ENCODE data around the gene ZNF142. TPM values are rescaled to one million over a fixed set of nuclear protein-coding genes. Genes with fewer than 3 reads are reported as not detected.

Gene ZNF142
- total RNA-seq, 1 experiment from 2014 or later: 29.2 TPM

DNA sequence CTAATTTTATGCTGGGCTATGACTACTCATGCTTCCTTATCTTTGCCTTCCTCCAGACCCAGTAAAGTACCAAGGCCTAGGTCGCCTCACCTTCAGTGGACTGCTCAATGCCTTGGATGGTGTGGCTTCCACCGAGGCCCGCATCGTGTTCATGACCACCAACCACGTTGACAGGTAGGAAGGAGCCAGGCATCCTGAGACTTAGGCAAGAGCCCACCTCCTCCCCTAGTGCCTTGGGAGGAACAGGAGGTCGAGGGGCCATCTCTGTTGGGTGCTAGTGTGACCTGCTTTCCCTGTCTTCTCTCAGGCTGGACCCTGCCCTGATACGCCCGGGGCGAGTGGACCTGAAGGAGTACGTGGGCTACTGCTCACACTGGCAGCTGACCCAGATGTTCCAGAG, 3.4 kb upstream of the ZNF142 start (continued):
- TF ChIP-seq, protein P1, sequence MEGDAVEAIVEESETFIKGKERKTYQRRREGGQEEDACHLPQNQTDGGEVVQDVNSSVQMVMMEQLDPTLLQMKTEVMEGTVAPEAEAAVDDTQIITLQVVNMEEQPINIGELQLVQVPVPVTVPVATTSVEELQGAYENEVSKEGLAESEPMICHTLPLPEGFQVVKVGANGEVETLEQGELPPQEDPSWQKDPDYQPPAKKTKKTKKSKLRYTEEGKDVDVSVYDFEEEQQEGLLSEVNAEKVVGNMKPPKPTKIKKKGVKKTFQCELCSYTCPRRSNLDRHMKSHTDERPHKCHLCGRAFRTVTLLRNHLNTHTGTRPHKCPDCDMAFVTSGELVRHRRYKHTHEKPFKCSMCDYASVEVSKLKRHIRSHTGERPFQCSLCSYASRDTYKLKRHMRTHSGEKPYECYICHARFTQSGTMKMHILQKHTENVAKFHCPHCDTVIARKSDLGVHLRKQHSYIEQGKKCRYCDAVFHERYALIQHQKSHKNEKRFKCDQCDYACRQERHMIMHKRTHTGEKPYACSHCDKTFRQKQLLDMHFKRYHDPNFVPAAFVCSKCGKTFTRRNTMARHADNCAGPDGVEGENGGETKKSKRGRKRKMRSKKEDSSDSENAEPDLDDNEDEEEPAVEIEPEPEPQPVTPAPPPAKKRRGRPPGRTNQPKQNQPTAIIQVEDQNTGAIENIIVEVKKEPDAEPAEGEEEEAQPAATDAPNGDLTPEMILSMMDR (IDR thresholded peaks at IDR 0.05 in 2 of 3, conservative IDR thresholded peaks at IDR 0.05 in 1 of 3; ENCODE audit: borderline replicate concordance in 1 of 3, insufficient read depth in 1 of 3, low read depth in 2 of 3, low read length in 2 of 3): no peak
- TF ChIP-seq, protein P2, sequence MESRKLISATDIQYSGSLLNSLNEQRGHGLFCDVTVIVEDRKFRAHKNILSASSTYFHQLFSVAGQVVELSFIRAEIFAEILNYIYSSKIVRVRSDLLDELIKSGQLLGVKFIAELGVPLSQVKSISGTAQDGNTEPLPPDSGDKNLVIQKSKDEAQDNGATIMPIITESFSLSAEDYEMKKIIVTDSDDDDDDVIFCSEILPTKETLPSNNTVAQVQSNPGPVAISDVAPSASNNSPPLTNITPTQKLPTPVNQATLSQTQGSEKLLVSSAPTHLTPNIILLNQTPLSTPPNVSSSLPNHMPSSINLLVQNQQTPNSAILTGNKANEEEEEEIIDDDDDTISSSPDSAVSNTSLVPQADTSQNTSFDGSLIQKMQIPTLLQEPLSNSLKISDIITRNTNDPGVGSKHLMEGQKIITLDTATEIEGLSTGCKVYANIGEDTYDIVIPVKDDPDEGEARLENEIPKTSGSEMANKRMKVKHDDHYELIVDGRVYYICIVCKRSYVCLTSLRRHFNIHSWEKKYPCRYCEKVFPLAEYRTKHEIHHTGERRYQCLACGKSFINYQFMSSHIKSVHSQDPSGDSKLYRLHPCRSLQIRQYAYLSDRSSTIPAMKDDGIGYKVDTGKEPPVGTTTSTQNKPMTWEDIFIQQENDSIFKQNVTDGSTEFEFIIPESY (IDR thresholded peaks at IDR 0.05; ENCODE audit: extremely low read depth, insufficient replicate concordance, low read length): no peak
- TF ChIP-seq POLR2AphosphoS5 (IDR thresholded peaks at IDR 0.05; ENCODE audit: low read depth, low read length) (no peak), POLR2A (IDR thresholded peaks at IDR 0.05; ENCODE audit: borderline replicate concordance, extremely low read depth, insufficient read depth, insufficient read length) (no peak), EZH2 (IDR thresholded peaks at IDR 0.05) (no peak), SP1 (IDR thresholded peaks at IDR 0.05; ENCODE audit: low read depth) (no peak), CEBPB (IDR thresholded peaks at IDR 0.05; ENCODE audit: low read depth) (no peak), JUND (IDR thresholded peaks at IDR 0.05) (no peak)
- TF ChIP-seq, protein P3, sequence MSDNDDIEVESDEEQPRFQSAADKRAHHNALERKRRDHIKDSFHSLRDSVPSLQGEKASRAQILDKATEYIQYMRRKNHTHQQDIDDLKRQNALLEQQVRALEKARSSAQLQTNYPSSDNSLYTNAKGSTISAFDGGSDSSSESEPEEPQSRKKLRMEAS (IDR thresholded peaks at IDR 0.05): no peak

DNA sequence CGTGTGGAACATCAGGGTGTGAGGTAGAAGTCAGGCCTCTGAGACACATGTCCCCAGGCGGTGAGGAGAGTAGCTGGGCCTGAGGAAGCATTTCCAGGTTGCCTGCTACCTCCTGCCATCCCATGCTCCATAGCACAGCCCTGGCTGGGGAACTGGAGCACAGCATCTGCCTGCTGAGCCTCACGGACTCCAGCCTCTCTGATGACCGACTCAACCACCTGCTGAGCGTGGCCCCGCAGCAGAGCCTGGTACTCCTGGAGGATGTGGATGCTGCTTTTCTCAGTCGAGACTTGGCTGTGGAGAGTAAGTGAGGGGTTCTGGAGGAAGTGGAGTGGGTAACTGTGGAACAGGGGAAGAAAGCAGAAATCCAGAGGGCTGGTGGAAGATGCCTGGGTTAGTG, 3.0 kb upstream of the ZNF142 start:
- RAD21 ChIA-PET (ENCODE audit: low non-redundant PET in 1 of 2, low total read pairs in 2 of 2, uncharacterized antibody in 2 of 2, unreplicated experiment in 2 of 2): no interaction called here
- BruUV-seq (replicated peaks): no TSS peak
- no peaks in the 10 kb centered on the region; the same call in 1 of the 2 replicates for H4K20me1 ChIP-seq (ENCODE audit: insufficient read depth)
- no peak overlapping the region for H3K9ac ChIP-seq (ENCODE audit: low read length)
- no peak for DNase-seq (ENCODE audit: low read depth, low spot score)
- POLR2A ChIA-PET: no interaction called here
- no peaks in the 10 kb centered on the region for H3K9me3 ChIP-seq (ENCODE audit: control insufficient read depth in 1 of 2, insufficient read depth in 1 of 2, low read depth in 1 of 2, low read length in 2 of 2)
- ATAC-seq: no peak
- H3K27me3 ChIP-seq (ENCODE audit: insufficient read depth, low read length): no peaks in the 10 kb centered on the region
- intact Hi-C loops (cut with micrococcal nuclease): no loop called here
- no peaks in the 10 kb centered on the region for H3K9me2 ChIP-seq (ENCODE audit: insufficient read depth)
- no peak overlapping the region for H3K4me2 ChIP-seq (ENCODE audit: low read length)
- CTCF ChIA-PET: no interaction called here
- H3K27ac ChIP-seq (ENCODE audit: low read depth, low read length): no peak overlapping the region
- H2AFZ ChIP-seq (ENCODE audit: low read depth, low read length, poor library complexity, severe bottlenecking): no peak overlapping the region
- H3K4me3 ChIP-seq (replicated peaks in 1 of 2; ENCODE audit: low read depth in 1 of 2, low read length in 2 of 2): no peak overlapping the region
- H3K4me1 ChIP-seq (ENCODE audit: control insufficient read depth in 1 of 2, insufficient read depth in 2 of 2, low read length in 2 of 2): peaks cover 0 to 19% of the 10 kb centered on the region in 2 experiments; a peak in 2 of 4 replicates
- H3K36me3 ChIP-seq (ENCODE audit: control insufficient read depth in 1 of 2, insufficient read depth in 2 of 2, low read length in 2 of 2): peaks cover 33 to 49% of the 10 kb centered on the region in 2 experiments
- H3K79me2 ChIP-seq (ENCODE audit: insufficient read depth, low read length): peaks cover 32% of the 10 kb centered on the region
- TF ChIP-seq, protein P1 (IDR thresholded peaks at IDR 0.05 in 2 of 3, conservative IDR thresholded peaks at IDR 0.05 in 1 of 3; ENCODE audit: borderline replicate concordance in 1 of 3, insufficient read depth in 1 of 3, low read depth in 2 of 3, low read length in 2 of 3): no peak
- TF ChIP-seq POLR2A (IDR thresholded peaks at IDR 0.05; ENCODE audit: borderline replicate concordance, extremely low read depth, insufficient read depth, insufficient read length) (no peak), CBX3 (IDR thresholded peaks at IDR 0.05; ENCODE audit: low read depth) (no peak), SP1 (IDR thresholded peaks at IDR 0.05; ENCODE audit: low read depth) (no peak), JUND (IDR thresholded peaks at IDR 0.05) (no peak), EZH2phosphoT487 (IDR thresholded peaks at IDR 0.05; ENCODE audit: borderline replicate concordance) (no peak), EZH2 (IDR thresholded peaks at IDR 0.05) (no peak), FOSL1 (IDR thresholded peaks at IDR 0.05; ENCODE audit: low read depth) (no peak), ELF1 (IDR thresholded peaks at IDR 0.05; ENCODE audit: borderline replicate concordance, low read depth) (no peak), TCF7L2 (IDR thresholded peaks at IDR 0.05; ENCODE audit: borderline replicate concordance, extremely low read depth, insufficient read depth, insufficient read length) (no peak), CEBPB (IDR thresholded peaks at IDR 0.05; ENCODE audit: low read depth) (no peak)
- TF ChIP-seq, protein P4, sequence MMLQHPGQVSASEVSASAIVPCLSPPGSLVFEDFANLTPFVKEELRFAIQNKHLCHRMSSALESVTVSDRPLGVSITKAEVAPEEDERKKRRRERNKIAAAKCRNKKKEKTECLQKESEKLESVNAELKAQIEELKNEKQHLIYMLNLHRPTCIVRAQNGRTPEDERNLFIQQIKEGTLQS (IDR thresholded peaks at IDR 0.05): no peak
- TF ChIP-seq, protein P3 (IDR thresholded peaks at IDR 0.05): no peak
